Adrenal gland (tissue), 12 donors: ENCODE data around the gene KCNN3. TPM values are rescaled to one million over a fixed set of nuclear protein-coding genes. Genes with fewer than 3 reads are reported as not detected.

Source experiments
- DNase-seq, 7 donors: peaks; one replicate each; pipeline ENCODE4 v3.0.0-alpha.2; 2019 to 2020
- H3K27ac ChIP-seq, 5 donors: fragments of 200-600 bp; sonication (generic) in 4 of 5; 1 replicate in 3 of 5; 2 replicates in 2 of 5; pipeline versions ENCODE4 v1.5.1 to v1.8.0; 2016 to 2020; ENCODE audit warnings: mild to moderate bottlenecking in 1 of 5
- H3K27me3 ChIP-seq: fragments of 200-600 bp; 2 replicates; pipeline ENCODE4 v1.8.0; 2021
- H3K36me3 ChIP-seq, 2 donors: fragments of 200-600 bp; replicated peaks in 1 of 2; 1 replicate in 1 of 2; 2 replicates in 1 of 2; pipeline versions ENCODE4 v1.5.1 to v1.8.0; 2018 to 2022
- H3K4me1 ChIP-seq, 2 donors: fragments of 200-600 bp; replicated peaks in 1 of 2; 1 replicate in 1 of 2; 2 replicates in 1 of 2; pipeline versions ENCODE4 v1.5.1 to v1.8.0; 2018 to 2021
- H3K4me3 ChIP-seq, 4 donors: fragments of 200-600 bp; sonication (generic) in 3 of 4; one replicate each; pipeline ENCODE4 v1.5.1; 2016 to 2018
- H3K9me3 ChIP-seq, 3 donors: fragments of 200-600 bp; sonication (generic) in 1 of 3; replicated peaks in 1 of 3; 1 replicate in 2 of 3; 2 replicates in 1 of 3; pipeline versions ENCODE4 v1.5.1 to v1.8.0; 2016 to 2021
- POLR2A ChIP-seq, 2 donors: fragments of 450-650 bp; IDR thresholded peaks; one replicate each; pipeline ENCODE4 v1.6.1; 2017; ENCODE audit warnings: antibody characterized with exemption in 2 of 2, mild to moderate bottlenecking in 2 of 2, moderate library complexity in 1 of 2
- WGBS, 4 donors: extraction: QIAGEN DNeasy Blood & Tissue Kit in 2 of 4; methylation state at CpG; one replicate each; pipeline versions ENCODE4 v1.1.5 to v1.1.7; 2013 to 2017; 5-methylcytosine and 5-hydroxymethylcytosine counted together
- intact Hi-C, 2 donors: fragments of 100-400 bp; cut with DNase I; formaldehyde crosslinking; loops; one replicate each; pipeline versions ENCODE4 v1.14.1 to v1.15.0; 2022 to 2023
- polyA plus RNA-seq, 3 donors: library from polyadenylated mRNA; stranded (reverse); fragments of 200-250 nt in 2 of 3; fragments of 350-450 nt in 1 of 3; fragmentation: Illumina TruSeq in 1 of 3; extraction: RNeasy Lipid Tissue Mini Kit (QIAGEN cat#74804) in 1 of 3; gene quantifications; one replicate each; pipeline ENCODE4 v1.2.3, GENCODE V29; 2013 to 2014
- total RNA-seq, 9 donors: library from RNA; depleted of rRNA in 4 of 9; stranded (reverse); fragments of >200 nt in 4 of 9; fragments of 120-200 nt in 1 of 9; fragmentation: NEBNext Ultra II Directional in 1 of 9; extraction: Animal tissue kit (Norgen Biotek cat#: 25700) in 1 of 9; gene quantifications; one replicate each; pipeline versions ENCODE4 v1.1.0 to v1.2.4, GENCODE V29; 2013 to 2023
- TF ChIP-seq, protein P1 (sequence below), 6 experiments: fragments of 450-650 bp in 4 of 6; fragments of 200-600 bp in 2 of 6; sonication (generic) in 1 of 6; IDR thresholded peaks; 1 replicate in 5 of 6; 2 replicates in 1 of 6; pipeline versions ENCODE4 v1.5.1 to v1.8.0; 2016 to 2021; ENCODE audit warnings: antibody characterized with exemption in 6 of 6, mild to moderate bottlenecking in 2 of 6, moderate library complexity in 1 of 6
- donor health status: healthy with polysubstance abuse.
- donor health status: Bipolar disorder and iron deficiency.
- donor health status: DM: yes; HTN: yes; CAD: no.
- donor health status: DM: no; HTN: no; CAD: no.
- donor health status: DM: no; HTN: no; CAD: no.
- donor health status: DM: yes; HTN: yes; CAD: no.

KCNN3 gene
- total and polyA plus RNA-seq, 12 donors = 0.17 to 2.3 (median 0.97) TPM

DNA sequence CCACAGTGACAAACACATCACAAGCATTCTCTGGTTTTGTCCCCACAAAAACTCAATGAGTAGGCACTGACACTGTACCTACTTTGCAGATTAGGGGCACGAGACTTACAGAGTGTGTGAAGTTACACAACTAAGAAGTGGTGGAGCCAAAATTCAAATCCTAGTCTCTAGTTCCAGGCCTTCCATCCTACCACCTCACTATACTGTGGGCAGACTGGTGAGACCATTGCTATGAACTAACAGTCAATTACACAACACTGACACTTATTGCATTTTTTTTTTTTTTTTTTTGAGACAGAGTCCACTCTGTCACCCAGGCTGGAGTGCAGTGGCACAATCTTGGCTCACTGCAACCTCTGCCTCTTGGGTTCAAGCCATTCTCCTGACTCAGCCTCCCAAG is 71.4 kb downstream of the KCNN3 start:
- H3K9me3 ChIP-seq = no peaks in the 10 kb centered on the region
- H3K4me1 ChIP-seq = no peaks in the 10 kb centered on the region
- intact Hi-C loops = no loop called here
- no peaks in the 10 kb centered on the region for H3K27me3 ChIP-seq
- H3K36me3 ChIP-seq = no peaks in the 10 kb centered on the region
- TF ChIP-seq, protein P1, sequence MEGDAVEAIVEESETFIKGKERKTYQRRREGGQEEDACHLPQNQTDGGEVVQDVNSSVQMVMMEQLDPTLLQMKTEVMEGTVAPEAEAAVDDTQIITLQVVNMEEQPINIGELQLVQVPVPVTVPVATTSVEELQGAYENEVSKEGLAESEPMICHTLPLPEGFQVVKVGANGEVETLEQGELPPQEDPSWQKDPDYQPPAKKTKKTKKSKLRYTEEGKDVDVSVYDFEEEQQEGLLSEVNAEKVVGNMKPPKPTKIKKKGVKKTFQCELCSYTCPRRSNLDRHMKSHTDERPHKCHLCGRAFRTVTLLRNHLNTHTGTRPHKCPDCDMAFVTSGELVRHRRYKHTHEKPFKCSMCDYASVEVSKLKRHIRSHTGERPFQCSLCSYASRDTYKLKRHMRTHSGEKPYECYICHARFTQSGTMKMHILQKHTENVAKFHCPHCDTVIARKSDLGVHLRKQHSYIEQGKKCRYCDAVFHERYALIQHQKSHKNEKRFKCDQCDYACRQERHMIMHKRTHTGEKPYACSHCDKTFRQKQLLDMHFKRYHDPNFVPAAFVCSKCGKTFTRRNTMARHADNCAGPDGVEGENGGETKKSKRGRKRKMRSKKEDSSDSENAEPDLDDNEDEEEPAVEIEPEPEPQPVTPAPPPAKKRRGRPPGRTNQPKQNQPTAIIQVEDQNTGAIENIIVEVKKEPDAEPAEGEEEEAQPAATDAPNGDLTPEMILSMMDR (IDR thresholded peaks at IDR 0.05) = no peak
- no peak for TF ChIP-seq POLR2A (IDR thresholded peaks at IDR 0.05)
- DNase-seq = no peak
- H3K27ac ChIP-seq = no peak overlapping the region
- 80 to 92% (median 82%) methylated on average over 1 of the region's 1 CpG for WGBS, 4 donors
- no peak overlapping the region for H3K4me3 ChIP-seq

DNA sequence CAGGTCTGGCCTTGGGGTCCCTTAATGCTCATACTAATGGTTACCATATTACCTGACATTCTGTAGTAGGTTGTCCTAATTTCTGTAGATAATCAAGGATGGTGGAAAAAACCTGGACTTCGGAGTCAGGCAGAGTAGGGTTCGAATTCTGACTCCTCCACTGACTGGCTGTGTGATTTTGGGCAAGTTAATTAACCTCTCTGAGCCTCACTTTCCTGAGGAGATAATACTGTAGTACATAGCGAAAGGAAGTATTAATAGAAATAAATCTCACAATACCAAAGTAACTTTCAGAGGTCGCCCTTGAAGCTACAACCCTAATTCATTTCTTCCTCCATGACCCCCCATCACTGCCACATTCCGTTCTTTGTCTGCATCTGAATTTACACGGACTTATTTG is 72.9 kb downstream of the KCNN3 start:
- no peak overlapping the region for H3K27ac ChIP-seq
- H3K27me3 ChIP-seq = no peaks in the 10 kb centered on the region
- H3K4me1 ChIP-seq = no peaks in the 10 kb centered on the region
- DNase-seq = no peak
- H3K9me3 ChIP-seq = no peaks in the 10 kb centered on the region
- no peaks in the 10 kb centered on the region for H3K36me3 ChIP-seq
- WGBS, 4 donors = 71 to 88% (median 84%) methylated on average over 6 of the region's 6 CpGs
- no peak overlapping the region for H3K4me3 ChIP-seq
- no peak for TF ChIP-seq POLR2A (IDR thresholded peaks at IDR 0.05)
- TF ChIP-seq, protein P1 (IDR thresholded peaks at IDR 0.05) = no peak
- intact Hi-C loops = no loop called here

DNA sequence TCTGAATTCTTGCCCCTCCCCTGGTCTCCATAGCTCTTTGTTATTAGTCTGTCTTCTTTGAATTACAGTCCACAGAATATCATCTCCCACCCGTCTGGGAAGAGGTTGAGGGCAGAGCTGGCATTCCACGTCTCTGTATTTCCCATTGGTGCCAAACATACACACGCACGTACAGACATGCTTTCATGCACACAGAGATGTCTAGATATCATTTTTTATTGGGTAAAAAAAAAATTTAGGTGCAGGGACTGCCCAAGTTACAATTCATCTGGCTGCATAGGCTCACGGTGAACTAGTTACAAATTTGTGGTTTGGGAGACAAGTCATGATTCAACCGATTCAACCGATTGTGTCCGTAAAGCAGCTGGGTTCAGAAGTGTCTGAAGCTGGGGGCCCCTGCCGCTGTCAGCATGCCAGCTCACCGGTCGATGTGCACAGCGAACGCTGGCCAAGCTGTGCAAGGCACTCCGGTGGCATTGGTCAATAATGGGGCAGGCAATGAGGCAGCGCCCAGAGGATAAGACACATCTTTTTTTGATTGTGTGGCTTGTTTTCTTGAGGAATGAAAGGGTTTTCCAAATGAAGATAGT is 73.7 kb downstream of the KCNN3 start:
- no peak for DNase-seq

DNA sequence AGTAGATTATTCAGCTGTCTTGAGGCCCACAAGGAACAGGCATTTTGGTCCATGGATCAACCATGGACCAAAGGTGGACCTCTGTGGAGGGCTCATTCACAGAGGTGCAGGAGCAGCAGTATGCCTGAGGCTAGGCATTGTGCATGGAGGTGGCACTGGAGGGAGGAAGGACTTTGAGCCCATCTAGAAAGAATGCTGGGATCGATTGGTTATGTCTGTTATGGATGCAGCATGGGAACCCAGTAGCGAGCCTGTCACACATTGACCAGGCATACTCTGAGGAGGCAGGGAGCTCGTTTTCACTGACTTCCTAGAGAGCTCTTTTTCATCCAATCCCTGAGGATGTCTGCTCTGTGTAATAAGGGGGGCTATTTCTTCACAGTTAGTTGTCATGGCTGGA is 75.5 kb downstream of the KCNN3 start:
- no peaks in the 10 kb centered on the region for H3K36me3 ChIP-seq
- H3K4me3 ChIP-seq = no peak overlapping the region
- no peak overlapping the region for H3K27ac ChIP-seq
- 65 to 82% (median 77%) methylated on average over 2 to 3 of the region's 3 CpGs for WGBS, 4 donors
- DNase-seq = no peak
- intact Hi-C loops = no loop called here
- TF ChIP-seq, protein P1 (IDR thresholded peaks at IDR 0.05) = no peak
- TF ChIP-seq POLR2A (IDR thresholded peaks at IDR 0.05) = no peak
- no peaks in the 10 kb centered on the region for H3K27me3 ChIP-seq
- H3K9me3 ChIP-seq = no peaks in the 10 kb centered on the region
- no peaks in the 10 kb centered on the region for H3K4me1 ChIP-seq

More for the DNA sequence above, 73.7 kb downstream of the KCNN3 start:
- TF ChIP-seq, protein P1 (IDR thresholded peaks at IDR 0.05) = no peak
- no peak for TF ChIP-seq POLR2A (IDR thresholded peaks at IDR 0.05)
- no peaks in the 10 kb centered on the region for H3K4me1 ChIP-seq
- no peak overlapping the region for H3K4me3 ChIP-seq
- no peaks in the 10 kb centered on the region for H3K27me3 ChIP-seq
- no peaks in the 10 kb centered on the region for H3K36me3 ChIP-seq
- intact Hi-C loops = no loop called here
- H3K9me3 ChIP-seq = no peaks in the 10 kb centered on the region
- 71 to 80% (median 74%) methylated on average over 15 of the region's 15 CpGs for WGBS, 4 donors
- H3K27ac ChIP-seq = no peak overlapping the region
